Esophagus muscularis mucosa (tissue), 4 donors: ENCODE data around the gene F13A1. TPM values are rescaled to one million over a fixed set of nuclear protein-coding genes. Genes with fewer than 3 reads are reported as not detected.

Experiments used
- DNase-seq: peaks from one replicate; pipeline ENCODE4 v3.0.0-alpha.2; 2017; ENCODE audit errors: extremely low spot score
- H3K27ac ChIP-seq, 4 donors: fragments of 200-600 bp; sonication (generic); replicated peaks in 1 of 4; 1 replicate in 3 of 4; 2 replicates in 1 of 4; pipeline ENCODE4 v1.5.1; 2016 to 2019; ENCODE audit warnings: mild to moderate bottlenecking in 1 of 4
- H3K27me3 ChIP-seq, 4 donors: fragments of 200-600 bp; sonication (generic); one replicate each; pipeline versions ENCODE4 v1.5.1 to v1.6.0; 2016 to 2019
- H3K36me3 ChIP-seq, 4 donors: fragments of 200-600 bp; sonication (generic); one replicate each; pipeline ENCODE4 v1.5.1; 2016 to 2019
- H3K4me1 ChIP-seq, 4 donors: fragments of 200-600 bp; sonication (generic); one replicate each; pipeline ENCODE4 v1.5.1; 2016 to 2019
- H3K4me3 ChIP-seq, 4 donors: fragments of 200-600 bp; sonication (generic); 1 replicate in 2 of 4; 2 replicates in 2 of 4; pipeline ENCODE4 v1.5.1; 2016 to 2019; ENCODE audit warnings: mild to moderate bottlenecking in 4 of 4, moderate library complexity in 1 of 4
- H3K9me3 ChIP-seq, 4 donors: fragments of 200-600 bp; sonication (generic); 1 replicate in 3 of 4; 2 replicates in 1 of 4; pipeline ENCODE4 v1.5.1; 2016 to 2019
- EP300 ChIP-seq: sonication (generic); formaldehyde crosslinking; IDR thresholded peaks from one replicate; pipeline ENCODE4 v1.6.1; 2017; ENCODE audit warnings: antibody characterized with exemption
- POLR2A ChIP-seq: fragments of 450-650 bp; IDR thresholded peaks from one replicate; pipeline ENCODE4 v1.6.1; 2017; ENCODE audit warnings: antibody characterized with exemption, moderate library complexity, mild to moderate bottlenecking, low read depth
- POLR2AphosphoS5 ChIP-seq, 2 donors: sonication (generic); formaldehyde crosslinking; IDR thresholded peaks; one replicate each; pipeline ENCODE4 v1.6.1; 2017; ENCODE audit warnings: antibody characterized with exemption in 2 of 2
- WGBS: methylation state at CpG from one replicate; pipeline ENCODE4 v1.1.5; 2018; 5-methylcytosine and 5-hydroxymethylcytosine counted together
- intact Hi-C: fragments of 100-400 bp; cut with DNase I; formaldehyde crosslinking; loops from one replicate; pipeline ENCODE4 v1.15.1; 2023
- total RNA-seq, 4 donors: library from RNA; depleted of rRNA; stranded (reverse); fragments of >200 nt; gene quantifications; one replicate each; pipeline versions ENCODE4 v1.1.0 to v1.2.1, GENCODE V29; 2016
- TF ChIP-seq, protein P1 (sequence below), 3 experiments: fragments of 200-600 bp in 2 of 3; fragments of 450-650 bp in 1 of 3; sonication (generic) in 2 of 3; IDR thresholded peaks; one replicate each; pipeline ENCODE4 v1.5.1; 2017 to 2019; ENCODE audit warnings: antibody characterized with exemption in 3 of 3, mild to moderate bottlenecking in 2 of 3, moderate library complexity in 1 of 3

The F13A1 gene
- total RNA-seq, 4 donors from 2014 or later: 63.6 to 173 (median 101) TPM

DNA sequence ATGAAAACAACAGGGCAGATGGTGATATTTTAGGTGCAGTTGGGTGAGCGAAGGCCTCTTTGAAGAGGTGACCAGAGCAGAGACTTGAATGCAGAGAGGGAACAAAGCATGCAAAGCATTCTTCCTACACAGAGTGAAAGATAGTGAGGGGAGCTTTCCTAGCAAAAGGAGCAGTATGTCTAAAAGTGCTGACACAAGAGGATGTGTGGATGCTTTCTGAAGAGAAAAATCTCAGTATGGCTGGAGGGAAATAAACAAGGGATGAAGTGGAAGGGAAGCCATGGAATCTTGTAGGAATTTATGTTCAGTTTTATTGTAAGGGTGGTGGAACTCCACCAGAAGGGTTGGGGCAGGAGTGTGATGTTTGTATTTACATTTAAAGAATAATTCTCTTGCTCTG is 128.6 kb downstream of the F13A1 start:
- peak; percentile 39 for DNase-seq
- peaks cover 0 to 7% (median 2%) of the 10 kb centered on the region in 4 donors for H3K27me3 ChIP-seq
- no peak overlapping the region for H3K27ac ChIP-seq
- intact Hi-C loops: no loop called here
- 75% methylated on average over 1 of the region's 1 CpG for WGBS
- TF ChIP-seq POLR2A (no peak), EP300 (no peak), POLR2AphosphoS5 (IDR thresholded peaks at IDR 0.05) (no peak)
- TF ChIP-seq, protein P1, sequence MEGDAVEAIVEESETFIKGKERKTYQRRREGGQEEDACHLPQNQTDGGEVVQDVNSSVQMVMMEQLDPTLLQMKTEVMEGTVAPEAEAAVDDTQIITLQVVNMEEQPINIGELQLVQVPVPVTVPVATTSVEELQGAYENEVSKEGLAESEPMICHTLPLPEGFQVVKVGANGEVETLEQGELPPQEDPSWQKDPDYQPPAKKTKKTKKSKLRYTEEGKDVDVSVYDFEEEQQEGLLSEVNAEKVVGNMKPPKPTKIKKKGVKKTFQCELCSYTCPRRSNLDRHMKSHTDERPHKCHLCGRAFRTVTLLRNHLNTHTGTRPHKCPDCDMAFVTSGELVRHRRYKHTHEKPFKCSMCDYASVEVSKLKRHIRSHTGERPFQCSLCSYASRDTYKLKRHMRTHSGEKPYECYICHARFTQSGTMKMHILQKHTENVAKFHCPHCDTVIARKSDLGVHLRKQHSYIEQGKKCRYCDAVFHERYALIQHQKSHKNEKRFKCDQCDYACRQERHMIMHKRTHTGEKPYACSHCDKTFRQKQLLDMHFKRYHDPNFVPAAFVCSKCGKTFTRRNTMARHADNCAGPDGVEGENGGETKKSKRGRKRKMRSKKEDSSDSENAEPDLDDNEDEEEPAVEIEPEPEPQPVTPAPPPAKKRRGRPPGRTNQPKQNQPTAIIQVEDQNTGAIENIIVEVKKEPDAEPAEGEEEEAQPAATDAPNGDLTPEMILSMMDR (IDR thresholded peaks at IDR 0.05): no peak
- no peaks in the 10 kb centered on the region for H3K4me1 ChIP-seq
- no peaks in the 10 kb centered on the region for H3K9me3 ChIP-seq
- H3K36me3 ChIP-seq: no peaks in the 10 kb centered on the region
- H3K4me3 ChIP-seq: no peak overlapping the region

DNA sequence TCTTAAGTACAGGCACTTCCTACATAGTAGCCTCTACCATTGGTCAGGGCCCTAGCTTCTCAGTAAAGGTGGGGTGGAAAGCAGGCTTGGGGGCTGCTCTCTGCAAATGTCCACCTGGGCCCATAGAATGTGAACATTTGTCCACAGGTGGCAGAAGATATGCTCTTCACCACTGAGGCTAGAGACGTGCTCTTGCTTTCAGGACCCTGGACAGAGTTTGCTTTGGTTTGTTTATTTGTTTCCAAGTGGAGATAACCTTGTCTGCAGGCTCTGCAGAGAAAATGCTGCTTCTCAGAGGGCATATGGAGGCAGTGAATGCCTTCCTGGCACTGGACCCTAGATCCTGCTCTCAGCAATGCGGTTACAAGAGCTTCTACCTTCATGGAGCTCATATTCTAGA is 129.0 kb downstream of the F13A1 start:
- Histone ChIP-seq H3K36me3 (no peaks in the 10 kb centered on the region), H3K27ac (no peak overlapping the region), H3K4me3 (no peak overlapping the region), H3K27me3 (peaks cover 0 to 7% (median 2%) of the 10 kb centered on the region in 4 donors), H3K4me1 (no peaks in the 10 kb centered on the region), H3K9me3 (no peaks in the 10 kb centered on the region)
- TF ChIP-seq, protein P1 (IDR thresholded peaks at IDR 0.05): no peak
- TF ChIP-seq POLR2A: no peak
- TF ChIP-seq EP300: no peak
- TF ChIP-seq POLR2AphosphoS5 (IDR thresholded peaks at IDR 0.05): no peak
- peak; percentile 21 for DNase-seq
- WGBS: 30% methylated on average over 2 of the region's 2 CpGs
- intact Hi-C loops: no loop called here

DNA sequence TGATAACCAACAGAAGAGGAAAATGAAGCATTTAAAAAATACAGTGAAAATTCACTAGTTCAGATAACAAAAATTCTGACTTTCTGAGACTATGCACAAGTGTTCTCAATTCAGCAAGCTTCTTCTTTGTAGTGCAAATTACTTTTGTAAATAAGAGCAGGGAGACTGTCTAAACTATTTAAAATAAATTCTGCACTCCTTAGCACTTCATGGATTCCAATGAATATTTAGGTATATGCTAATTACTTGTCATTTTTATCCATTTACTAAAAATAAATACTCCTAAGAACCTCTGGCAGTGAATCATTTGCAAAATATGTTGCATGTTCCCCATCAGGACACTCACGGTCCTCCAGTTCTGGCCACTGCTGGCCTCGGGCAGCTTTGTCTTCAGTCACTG is 139.8 kb downstream of the F13A1 start:
- WGBS: 71% methylated on average over 2 of the region's 2 CpGs
- no peak for TF ChIP-seq POLR2A
- no peak for TF ChIP-seq POLR2AphosphoS5 (IDR thresholded peaks at IDR 0.05)
- TF ChIP-seq EP300: no peak
- TF ChIP-seq, protein P1 (IDR thresholded peaks at IDR 0.05): no peak
- Histone ChIP-seq H3K4me3 (no peak overlapping the region), H3K9me3 (no peaks in the 10 kb centered on the region), H3K4me1 (no peaks in the 10 kb centered on the region), H3K36me3 (no peaks in the 10 kb centered on the region), H3K27ac (no peak overlapping the region), H3K27me3 (peaks cover 0 to 11% (median 0%) of the 10 kb centered on the region in 4 donors)
- intact Hi-C loops: no loop called here
- DNase-seq: no peak

DNA sequence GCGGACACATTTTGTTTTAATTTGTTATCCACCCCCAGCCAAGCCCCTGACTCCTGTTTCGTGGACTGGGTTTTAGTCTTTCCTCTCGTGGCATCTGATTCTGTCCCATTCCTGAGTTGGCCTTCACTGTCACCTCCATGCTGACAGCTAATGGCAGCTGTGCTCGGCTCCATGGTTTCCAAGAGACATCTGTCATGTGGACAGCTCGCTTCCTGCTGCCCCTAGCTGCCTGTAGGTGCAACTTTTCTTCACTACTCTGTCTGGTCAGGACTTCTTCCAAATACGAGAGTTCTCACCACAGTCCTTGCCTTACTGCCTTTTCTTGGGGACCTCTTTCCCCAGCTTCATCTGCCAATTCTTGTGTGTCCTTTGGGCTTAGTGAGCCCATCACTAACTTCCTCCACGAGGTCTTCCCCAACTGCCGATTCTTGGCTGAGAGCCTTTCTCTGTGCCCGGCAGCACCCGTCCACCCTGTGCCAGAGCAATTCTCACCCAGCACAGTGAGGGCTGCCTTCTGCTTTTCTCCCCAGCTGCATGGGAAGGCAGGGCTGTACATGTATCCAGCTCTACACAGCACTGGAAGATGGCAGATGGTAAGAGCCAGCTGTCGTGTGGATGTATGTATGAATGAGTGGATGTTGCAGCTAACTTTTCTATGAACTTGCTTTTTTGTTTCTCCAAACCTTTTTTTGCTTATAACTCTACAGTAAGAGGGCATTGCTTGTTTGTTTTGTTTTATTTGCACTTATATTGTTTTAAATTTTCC is 140.4 kb downstream of the F13A1 start:
- intact Hi-C loops: no loop called here
- Histone ChIP-seq H3K4me1 (no peaks in the 10 kb centered on the region), H3K27ac (no peak overlapping the region), H3K4me3 (no peak overlapping the region), H3K9me3 (no peaks in the 10 kb centered on the region), H3K27me3 (peaks cover 0 to 11% (median 0%) of the 10 kb centered on the region in 4 donors), H3K36me3 (no peaks in the 10 kb centered on the region)
- TF ChIP-seq POLR2A (no peak), EP300 (no peak), POLR2AphosphoS5 (IDR thresholded peaks at IDR 0.05) (no peak)
- TF ChIP-seq, protein P1 (IDR thresholded peaks at IDR 0.05): no peak
- whole genome bisulfite sequencing: 59% methylated on average over 11 of the region's 11 CpGs
- DNase-seq: no peak
